GM13977 (cell line): ENCODE measurements around the gene FAM174A.

ENCODE experiments used
- DNase-seq: peaks from one replicate; pipeline ENCODE4 v3.0.0; 2012; ENCODE audit warnings: low spot score
- in situ Hi-C: fragments of 300-500 bp; cut with MboI; formaldehyde crosslinking; loops from one replicate; pipeline ENCODE4 v1.12.0; 2022; ENCODE audit warnings: low sequenced_read_pairs, low pct_unique_long_range_greater_than_20kb, mixed read lengths, inconsistent platforms; ENCODE audit not compliant: unreplicated experiment
- TF ChIP-seq, protein P1 (sequence below): IDR thresholded peaks from 2 replicates; pipeline ENCODE4 v1.5.1; 2012; ENCODE audit warnings: mild to moderate bottlenecking, control low read depth; ENCODE audit not compliant: insufficient read depth; ENCODE audit errors: extremely low read depth, missing control alignments

FAM174A gene

DNA sequence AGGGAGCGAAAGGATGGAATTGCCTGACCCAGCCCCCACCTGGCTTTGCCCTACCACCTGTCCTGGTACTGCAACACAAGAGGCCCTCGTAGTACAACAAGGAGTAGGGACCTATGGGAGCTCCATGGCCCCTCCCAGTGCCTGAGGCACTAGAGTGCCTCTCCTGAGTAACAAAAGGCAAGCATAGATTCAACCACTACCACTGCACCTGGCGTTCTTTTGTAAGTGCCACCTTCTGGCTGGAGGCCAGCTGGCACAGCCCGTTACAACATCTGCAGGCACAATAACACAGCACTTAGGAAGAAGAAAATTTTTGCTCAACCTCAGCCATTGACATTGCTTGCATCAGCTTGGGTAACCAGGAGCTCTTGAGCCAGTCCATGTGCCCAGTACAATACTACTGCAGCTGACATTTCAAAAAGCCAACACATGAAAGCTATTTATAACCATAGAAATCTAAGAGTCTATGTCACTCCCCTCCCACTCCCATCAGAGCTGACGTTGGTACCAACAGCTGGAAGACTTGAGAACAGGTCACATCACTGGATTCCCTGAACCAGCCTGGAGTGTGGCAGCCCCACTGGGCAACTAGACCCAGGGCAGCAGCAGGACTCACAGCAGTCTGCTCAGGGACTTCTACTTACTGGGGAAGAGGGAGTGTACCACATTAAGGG is 17.7 kb upstream of the FAM174A start:
- in situ Hi-C loops: no loop called here
- TF ChIP-seq, protein P1, sequence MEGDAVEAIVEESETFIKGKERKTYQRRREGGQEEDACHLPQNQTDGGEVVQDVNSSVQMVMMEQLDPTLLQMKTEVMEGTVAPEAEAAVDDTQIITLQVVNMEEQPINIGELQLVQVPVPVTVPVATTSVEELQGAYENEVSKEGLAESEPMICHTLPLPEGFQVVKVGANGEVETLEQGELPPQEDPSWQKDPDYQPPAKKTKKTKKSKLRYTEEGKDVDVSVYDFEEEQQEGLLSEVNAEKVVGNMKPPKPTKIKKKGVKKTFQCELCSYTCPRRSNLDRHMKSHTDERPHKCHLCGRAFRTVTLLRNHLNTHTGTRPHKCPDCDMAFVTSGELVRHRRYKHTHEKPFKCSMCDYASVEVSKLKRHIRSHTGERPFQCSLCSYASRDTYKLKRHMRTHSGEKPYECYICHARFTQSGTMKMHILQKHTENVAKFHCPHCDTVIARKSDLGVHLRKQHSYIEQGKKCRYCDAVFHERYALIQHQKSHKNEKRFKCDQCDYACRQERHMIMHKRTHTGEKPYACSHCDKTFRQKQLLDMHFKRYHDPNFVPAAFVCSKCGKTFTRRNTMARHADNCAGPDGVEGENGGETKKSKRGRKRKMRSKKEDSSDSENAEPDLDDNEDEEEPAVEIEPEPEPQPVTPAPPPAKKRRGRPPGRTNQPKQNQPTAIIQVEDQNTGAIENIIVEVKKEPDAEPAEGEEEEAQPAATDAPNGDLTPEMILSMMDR: no peak
- no peak for DNase-seq

DNA sequence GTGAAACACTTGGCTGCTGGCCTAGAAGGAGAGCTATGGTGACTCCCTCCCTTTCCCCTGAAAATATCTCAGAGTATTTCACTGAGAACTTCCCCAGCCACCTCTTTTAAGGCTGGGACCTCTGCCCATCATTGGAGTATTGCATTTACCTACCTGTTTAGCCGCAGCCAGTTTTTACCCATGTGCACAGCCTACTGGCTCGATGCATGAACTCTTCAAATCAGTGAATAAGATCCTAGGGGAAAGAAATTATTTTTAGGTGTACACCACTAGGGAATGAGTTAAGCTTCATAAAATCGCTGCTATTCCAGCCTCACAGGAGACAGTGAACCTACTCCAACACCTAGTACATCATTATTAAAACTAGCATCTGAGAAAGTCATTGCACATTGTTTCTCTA is 16.8 kb upstream of the FAM174A start:
- DNase-seq: no peak
- TF ChIP-seq, protein P1: no peak
- in situ Hi-C loops: no loop called here

DNA sequence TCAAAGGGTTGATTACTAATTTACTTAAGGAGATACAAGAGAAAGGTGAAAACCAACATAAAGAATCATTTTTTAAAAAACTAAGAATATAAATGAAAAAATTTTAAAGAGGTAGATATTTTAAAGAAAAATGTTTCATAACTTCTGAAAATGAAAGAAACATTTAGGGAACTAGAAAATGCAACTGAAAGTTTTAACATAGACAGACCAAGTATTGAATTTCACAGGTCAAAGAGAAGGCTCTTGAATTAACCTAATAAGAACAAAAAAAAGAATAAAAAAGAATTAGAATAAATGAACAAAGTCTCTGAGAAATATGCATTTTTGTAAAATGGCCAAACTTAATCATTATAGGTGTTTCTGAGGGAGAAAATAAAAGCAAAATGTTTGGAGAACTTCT is 16.1 kb upstream of the FAM174A start:
- DNase-seq: no peak
- TF ChIP-seq, protein P1: no peak
- in situ Hi-C loops: no loop called here

DNA sequence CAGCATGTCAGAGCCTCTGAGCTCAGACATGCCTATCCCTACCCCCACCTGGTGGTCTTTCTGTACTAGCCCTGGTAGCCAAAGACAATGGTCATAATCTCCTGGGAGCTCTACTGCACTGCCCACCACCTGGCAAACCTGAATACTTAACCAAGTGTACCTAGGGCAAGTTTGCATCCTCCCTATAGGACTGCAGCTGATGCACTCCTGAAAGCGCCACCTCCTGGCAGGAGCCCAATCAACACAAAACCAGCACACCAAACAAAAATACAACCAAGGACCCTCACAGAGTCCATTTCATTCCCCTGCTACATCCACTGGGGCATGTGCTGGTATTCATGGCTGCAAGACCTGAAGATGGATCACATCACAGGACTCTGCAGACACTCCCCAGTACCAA is 14.8 kb upstream of the FAM174A start:
- no peak for DNase-seq
- TF ChIP-seq, protein P1: no peak
- in situ Hi-C loops: no loop called here

DNA sequence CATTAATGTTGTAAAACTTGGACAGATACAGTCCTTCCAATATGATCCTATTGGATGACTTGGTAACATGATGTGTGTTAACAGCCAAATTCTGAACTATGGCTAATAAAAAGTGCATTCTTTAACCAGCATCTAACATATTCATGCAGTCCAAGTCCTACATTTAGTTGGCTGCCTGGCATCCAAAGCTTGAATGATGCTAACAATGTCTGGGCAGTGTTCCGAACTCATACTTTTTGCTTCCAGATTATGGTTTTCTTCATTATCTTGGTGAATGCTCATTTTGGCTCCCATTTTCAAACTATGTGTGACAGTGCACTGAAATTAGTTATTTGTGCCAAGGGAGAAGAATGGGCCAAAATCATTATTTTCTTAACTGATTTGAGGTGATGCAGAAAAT is 2.8 kb downstream of the FAM174A start:
- no peak for DNase-seq
- TF ChIP-seq, protein P1: no peak
- in situ Hi-C loops: no loop called here

DNA sequence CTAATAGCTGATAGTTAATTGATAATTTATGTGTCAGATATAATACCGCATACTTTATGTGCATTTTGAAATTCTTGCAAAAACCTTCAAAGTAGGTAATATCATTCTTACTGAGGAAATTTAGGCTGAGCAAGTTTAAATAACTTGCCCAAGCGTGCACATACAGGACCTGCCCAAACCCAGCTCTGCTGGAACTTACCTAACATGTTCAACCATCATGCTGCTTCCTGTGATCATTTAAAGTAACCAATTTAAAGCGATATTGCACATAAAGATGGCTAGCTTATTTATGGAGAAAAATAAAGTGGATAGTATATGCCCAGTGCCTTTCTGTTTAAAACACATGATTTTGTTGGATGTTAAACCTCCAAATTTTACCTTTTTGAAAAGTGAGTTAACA is 4.3 kb downstream of the FAM174A start:
- TF ChIP-seq, protein P1: no peak
- in situ Hi-C loops: no loop called here

DNA sequence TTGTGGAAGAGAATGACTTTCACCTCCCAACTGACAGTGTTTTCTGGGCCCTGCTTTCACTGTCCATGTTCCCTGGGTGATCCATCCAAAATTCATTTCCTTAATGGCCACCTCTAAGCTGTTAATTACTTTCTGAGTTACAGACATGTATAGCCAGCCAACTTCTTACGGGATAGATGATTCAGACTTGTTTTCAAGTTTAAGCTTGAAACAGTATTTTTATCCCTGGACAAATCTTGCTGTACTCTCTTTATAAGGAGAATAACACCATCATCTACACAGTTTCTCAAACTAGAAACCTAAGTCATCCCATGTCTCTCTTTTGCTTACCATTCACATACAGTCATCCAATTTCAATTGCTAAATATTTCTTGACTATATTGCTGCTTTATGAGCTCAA is 6.9 kb downstream of the FAM174A start:
- no peak for DNase-seq
- TF ChIP-seq, protein P1: no peak
- in situ Hi-C loops: no loop called here

More for the DNA sequence above, 4.3 kb downstream of the FAM174A start:
- no peak for DNase-seq
